ENCODE measurements around the gene ASPDH. TPM values are rescaled to one million over a fixed set of nuclear protein-coding genes. Genes with fewer than 3 reads are reported as not detected.

The ASPDH gene
- total and polyA plus RNA-seq, 7 donors = not detected

DNA sequence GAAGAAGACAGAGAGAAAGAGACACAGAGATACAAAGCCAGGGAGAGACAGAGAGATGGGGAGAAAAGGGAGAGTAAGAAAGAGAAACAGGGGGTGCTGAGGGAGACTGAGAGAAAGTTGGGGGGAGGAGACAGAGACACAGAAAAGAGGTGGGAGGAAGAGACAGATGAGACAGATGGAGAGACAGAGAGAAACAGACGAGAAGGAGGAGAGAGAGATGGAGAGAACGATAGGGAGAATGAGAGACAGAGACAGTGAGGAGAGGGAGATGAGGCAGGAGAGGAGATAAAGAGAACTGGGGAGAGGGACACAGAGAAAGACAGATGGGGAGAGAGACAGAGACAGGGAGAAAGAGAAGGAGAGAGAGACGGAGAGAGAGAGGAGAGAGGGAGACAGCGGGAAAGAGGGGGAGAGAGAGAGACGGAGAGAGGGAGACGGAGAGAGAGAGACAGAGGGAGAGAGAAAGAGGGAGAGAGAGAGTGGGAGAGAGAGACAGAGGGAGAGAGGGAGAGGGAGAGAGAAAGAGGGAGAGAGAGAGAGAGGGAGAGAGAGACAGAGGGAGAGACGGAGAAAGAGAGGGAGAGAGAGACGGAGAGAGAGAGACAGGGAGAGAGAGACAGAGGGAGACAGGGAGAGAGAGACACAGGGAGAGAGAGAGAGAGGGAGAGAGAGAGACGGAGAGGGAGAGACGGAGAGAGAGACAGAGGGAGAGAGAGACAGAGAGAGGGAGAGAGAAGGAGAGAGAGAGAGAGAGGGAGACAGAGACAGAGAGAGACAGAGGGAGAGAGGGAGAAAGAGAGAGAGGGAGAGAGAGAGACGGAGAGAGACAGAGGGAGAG, 15.3 kb downstream of the ASPDH start:
- DNase-seq (peak in 1 of 2 donors; percentile 0), ATAC-seq (no peak)
- peak overlapping the region; percentile 72 for H3K4me3 ChIP-seq
- no peaks in the 10 kb centered on the region for H3K9me3 ChIP-seq
- H3K27me3 ChIP-seq (ENCODE audit: insufficient read depth in 3 of 3, low read length in 2 of 3) = no peaks in the 10 kb centered on the region
- H3K27ac ChIP-seq = peak overlapping the region; percentile 75
- WGBS, 3 donors = 27 to 28% (median 27%) methylated on average over 10 to 11 of the region's 11 CpGs
- intact Hi-C loops (cut with DNase I) = no loop called here
- H3K4me1 ChIP-seq = peaks cover 7% of the 10 kb centered on the region
- no peaks in the 10 kb centered on the region for H3K36me3 ChIP-seq (ENCODE audit: insufficient read depth in 1 of 2, low read depth in 1 of 2)
- TF ChIP-seq, protein P1, sequence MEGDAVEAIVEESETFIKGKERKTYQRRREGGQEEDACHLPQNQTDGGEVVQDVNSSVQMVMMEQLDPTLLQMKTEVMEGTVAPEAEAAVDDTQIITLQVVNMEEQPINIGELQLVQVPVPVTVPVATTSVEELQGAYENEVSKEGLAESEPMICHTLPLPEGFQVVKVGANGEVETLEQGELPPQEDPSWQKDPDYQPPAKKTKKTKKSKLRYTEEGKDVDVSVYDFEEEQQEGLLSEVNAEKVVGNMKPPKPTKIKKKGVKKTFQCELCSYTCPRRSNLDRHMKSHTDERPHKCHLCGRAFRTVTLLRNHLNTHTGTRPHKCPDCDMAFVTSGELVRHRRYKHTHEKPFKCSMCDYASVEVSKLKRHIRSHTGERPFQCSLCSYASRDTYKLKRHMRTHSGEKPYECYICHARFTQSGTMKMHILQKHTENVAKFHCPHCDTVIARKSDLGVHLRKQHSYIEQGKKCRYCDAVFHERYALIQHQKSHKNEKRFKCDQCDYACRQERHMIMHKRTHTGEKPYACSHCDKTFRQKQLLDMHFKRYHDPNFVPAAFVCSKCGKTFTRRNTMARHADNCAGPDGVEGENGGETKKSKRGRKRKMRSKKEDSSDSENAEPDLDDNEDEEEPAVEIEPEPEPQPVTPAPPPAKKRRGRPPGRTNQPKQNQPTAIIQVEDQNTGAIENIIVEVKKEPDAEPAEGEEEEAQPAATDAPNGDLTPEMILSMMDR (IDR thresholded peaks at IDR 0.05) = no peak

DNA sequence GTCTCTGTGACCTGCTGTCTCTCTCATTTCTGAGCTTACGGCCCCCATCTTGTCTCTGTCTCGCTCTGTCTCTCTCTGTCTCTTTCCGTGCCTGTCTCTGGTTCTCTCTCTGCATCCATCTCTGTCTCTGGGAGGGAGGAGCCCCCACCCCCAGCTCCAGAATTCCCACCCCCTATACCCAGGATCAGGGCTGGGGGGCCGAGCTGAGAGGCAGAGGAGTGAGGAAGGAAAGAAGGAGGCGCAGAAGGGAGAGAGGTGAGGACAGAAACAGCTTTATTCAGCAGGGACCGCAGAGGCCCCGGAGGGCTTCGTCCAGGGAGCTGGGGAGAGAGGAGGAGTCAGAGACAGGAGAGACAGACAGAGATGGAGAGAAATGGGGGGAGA, 16.7 kb downstream of the ASPDH start:
- TF ChIP-seq, protein P1 (IDR thresholded peaks at IDR 0.05) = no peak
- peak in 1 of 2 donors; percentile 9 for DNase-seq
- intact Hi-C loops (cut with DNase I) = no loop called here
- Histone ChIP-seq H3K4me1 (peaks cover 7% of the 10 kb centered on the region), H3K27me3 (ENCODE audit: insufficient read depth in 3 of 3, low read length in 2 of 3) (no peaks in the 10 kb centered on the region), H3K27ac (peak overlapping the region; percentile 73), H3K9me3 (no peaks in the 10 kb centered on the region), H3K36me3 (ENCODE audit: insufficient read depth in 1 of 2, low read depth in 1 of 2) (no peaks in the 10 kb centered on the region), H3K4me3 (peak overlapping the region; percentile 72)
- 20 to 39% (median 31%) methylated on average over 8 of the region's 8 CpGs for WGBS, 3 donors
- ATAC-seq = no peak

DNA sequence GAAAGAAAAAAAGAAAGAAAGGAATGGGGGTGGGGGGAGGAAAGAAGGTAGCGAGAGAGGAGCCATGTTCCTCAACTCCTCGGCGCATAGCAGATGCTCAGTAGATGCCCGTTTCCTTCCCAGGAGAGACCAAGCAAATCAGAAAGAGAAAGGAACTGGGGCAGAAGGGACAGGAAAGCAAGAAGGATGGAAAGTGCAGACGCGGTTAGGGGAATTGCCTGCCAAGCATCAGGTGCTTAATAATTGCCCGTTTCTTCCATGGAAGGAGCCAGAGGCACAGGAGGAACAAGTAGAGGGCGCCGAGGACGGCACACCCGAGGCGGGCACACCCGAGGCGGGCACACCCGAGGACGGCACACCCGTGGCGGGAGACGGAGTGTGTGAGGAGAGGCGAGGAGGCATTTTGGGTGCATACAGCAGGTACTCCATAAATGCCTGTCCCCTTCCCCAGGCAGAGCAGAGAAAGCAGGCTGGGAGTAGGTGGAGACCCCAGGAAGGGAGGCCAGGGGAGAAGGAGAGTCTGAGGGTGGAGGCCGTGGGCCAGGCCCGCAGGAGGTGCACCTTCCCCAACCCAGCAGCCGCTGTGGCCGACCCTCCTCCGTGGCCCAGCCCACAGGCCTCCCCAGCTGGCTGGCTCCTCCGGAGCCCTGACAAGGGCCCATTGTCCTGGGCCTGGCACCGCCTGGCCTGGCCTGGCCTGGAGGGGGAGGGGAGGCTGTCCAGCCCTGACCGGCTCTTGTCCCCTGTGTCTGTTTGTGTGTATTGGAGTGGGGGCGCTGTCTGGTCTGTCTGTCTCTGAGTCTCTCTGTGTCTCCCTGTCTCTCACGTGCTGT, 17.3 kb downstream of the ASPDH start:
- Histone ChIP-seq H3K27ac (peak overlapping the region; percentile 73), H3K9me3 (no peaks in the 10 kb centered on the region), H3K36me3 (ENCODE audit: insufficient read depth in 1 of 2, low read depth in 1 of 2) (no peaks in the 10 kb centered on the region), H3K4me1 (peaks cover 6% of the 10 kb centered on the region), H3K27me3 (ENCODE audit: insufficient read depth in 3 of 3, low read length in 2 of 3) (no peaks in the 10 kb centered on the region), H3K4me3 (peak overlapping the region; percentile 72)
- peak; percentile 18 to 48 (median 28) for ATAC-seq
- intact Hi-C loops (cut with DNase I) = no loop called here
- DNase-seq = peak; percentile 52 to 73
- 26 to 38% (median 29%) methylated on average over 27 to 30 of the region's 30 CpGs for WGBS, 3 donors
- TF ChIP-seq, protein P1 (IDR thresholded peaks at IDR 0.05) = no peak

DNA sequence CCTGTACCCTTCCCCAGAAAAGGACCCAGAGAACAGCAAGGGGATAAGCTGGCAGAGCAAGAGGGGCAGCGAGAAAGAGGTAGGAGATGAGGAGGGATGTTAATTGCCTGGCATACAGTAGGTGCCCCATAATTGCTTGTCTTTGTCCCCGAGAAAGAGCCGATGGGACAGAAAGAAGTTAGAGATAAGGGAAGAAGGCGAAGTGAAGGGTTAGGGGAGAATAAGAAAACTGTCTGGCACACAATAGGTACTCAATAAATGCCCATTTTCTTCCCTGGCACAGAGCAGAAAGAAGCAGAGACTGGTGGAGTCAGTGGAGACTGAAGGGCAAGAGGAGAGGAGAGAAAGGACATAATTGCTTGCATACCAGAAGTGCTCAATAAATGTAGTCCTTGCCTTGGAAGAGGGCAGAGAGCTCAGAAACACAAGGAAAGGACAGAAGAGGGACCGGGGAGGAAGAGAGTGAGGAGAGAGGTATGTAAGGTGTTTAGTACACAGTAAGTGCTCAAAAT, 18.6 kb downstream of the ASPDH start:
- Histone ChIP-seq H3K27ac (peak overlapping the region; percentile 38), H3K9me3 (no peaks in the 10 kb centered on the region), H3K27me3 (ENCODE audit: insufficient read depth in 3 of 3, low read length in 2 of 3) (no peaks in the 10 kb centered on the region), H3K36me3 (ENCODE audit: insufficient read depth in 1 of 2, low read depth in 1 of 2) (no peaks in the 10 kb centered on the region), H3K4me3 (no peak overlapping the region), H3K4me1 (peaks cover 9% of the 10 kb centered on the region)
- DNase-seq (no peak), ATAC-seq (no peak)
- TF ChIP-seq, protein P1 (IDR thresholded peaks at IDR 0.05) = no peak
- intact Hi-C loops (cut with DNase I) = no loop called here
- 37 to 67% (median 37%) methylated on average over 5 of the region's 5 CpGs for WGBS, 3 donors
